ENCODE data around the gene LRRK1.

Gene LRRK1

DNA sequence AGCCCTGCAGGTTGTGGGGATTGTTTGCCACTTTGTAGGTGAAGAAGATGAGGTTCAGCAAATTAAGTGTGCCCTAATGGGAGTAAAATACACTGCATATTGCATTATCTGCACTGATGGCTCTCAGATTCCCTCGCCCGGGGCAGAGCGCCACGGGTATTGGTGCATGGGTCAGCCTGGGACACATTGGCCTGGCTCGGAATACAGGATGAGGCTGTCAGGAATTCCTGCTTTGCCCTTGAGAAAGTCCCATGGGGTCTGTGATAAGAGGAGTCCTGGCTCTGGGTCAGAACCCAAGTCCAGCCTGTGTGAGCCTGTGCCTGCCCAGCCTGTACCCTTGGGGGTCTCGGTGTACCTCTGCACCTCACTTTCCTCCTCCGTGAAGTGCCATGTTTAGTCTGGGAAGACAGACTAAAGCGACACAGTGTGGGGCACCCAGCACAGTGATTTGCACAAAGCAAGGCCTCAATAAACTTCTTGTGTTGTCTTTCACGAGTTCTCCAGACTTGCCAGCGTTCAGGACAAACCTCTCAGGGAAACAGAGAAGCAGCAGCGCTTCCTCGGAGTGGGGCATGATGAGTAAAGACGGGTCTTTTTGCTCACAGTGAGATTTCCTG lies 107.6 kb downstream of the LRRK1 start:
- DNase-seq = no peak

DNA sequence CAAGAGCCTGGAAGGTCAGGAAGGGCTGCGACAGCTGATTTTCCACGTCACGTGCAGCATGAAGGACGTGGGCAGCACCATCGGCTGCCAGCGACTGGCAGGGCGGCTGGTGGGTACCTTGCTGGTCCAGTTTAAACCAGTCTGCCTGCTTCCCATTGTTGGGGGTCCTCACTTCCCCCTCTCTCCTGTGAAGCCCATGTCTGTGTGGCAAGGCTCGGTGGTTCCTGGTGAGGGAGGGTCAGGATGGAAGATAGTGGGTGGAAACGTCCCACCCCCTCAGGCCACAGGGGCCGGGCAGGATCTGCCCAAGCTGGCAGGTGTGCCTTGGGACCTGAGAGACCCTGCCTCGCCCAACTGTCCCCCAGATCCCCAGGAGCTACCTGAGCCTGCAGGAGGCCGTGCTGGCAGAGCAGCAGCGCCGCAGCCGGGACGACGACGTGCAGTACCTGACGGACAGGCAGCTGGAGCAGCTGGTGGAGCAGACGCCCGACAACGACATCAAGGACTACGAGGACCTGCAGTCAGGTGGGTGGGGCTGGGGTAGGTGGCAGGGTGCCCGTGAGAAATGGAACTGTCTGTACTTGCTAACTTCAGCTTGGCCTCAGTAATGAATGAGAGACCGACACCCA lies 108.2 kb downstream of the LRRK1 start:
- no peak for DNase-seq

DNA sequence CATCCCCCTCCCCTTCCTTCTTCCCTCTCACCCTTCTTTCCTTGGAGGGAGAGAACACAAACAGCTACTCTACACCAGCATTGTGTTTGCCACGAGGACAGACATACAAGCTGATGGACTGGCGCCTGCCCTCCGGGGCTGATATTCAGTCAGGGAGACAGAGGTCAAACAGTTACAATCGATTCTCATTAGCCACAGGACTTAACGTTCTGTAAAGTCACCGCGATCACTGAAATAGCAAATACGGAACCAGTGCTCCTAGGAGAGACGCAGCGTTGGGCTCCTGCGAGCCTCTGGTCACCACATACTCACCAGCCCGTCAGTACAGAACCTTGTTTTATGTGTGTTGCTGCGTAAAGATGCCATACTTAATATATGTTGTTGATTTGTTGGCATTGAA lies 108.8 kb downstream of the LRRK1 start:
- DNase-seq = no peak

DNA sequence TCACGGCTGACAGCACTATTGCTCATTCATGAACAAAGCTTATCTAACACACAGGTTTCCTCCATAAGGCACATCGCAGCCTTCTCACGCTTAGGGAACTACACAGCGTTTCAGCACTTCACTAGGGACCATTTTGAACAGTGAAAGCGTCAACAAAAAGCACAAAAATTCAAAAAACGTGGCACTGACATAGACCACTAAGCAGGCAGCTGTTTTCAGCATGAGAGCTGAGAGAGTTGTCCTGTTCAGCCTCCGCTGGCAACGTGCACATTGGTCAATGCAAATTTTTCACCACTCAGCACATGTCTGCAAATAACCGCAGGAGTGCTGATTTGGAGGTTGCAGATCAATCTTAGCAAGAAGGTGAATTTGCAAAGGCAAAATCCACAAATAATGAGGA lies 109.2 kb downstream of the LRRK1 start:
- no peak for DNase-seq

DNA sequence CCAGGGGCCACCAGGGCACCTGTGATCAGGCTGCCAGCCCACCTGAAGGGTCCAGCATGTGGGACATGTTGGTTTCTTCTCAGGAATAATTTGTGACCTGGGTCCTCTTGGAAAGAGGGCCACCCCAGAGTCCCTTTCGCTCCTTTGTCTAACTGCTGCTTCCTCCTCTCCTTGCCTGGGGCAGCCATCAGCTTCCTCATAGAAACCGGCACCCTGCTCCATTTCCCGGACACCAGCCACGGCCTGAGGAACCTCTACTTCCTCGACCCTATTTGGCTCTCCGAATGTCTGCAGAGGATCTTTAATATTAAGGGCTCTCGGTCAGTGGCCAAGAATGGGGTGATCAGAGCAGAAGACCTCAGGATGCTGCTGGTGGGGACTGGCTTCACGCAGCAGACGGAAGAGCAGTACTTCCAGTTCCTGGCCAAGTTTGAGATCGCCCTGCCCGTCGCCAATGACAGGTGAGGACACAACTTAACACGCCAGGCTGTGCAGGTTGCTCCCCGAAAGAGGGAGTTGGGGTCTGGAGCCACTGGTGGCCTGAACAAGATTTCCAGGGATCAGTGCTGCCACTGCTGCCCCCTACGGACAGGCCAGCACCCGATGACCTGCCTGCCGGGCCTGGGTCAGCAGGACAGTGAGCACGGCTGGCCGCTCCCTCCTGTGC lies 109.7 kb downstream of the LRRK1 start:
- no peak for DNase-seq

DNA sequence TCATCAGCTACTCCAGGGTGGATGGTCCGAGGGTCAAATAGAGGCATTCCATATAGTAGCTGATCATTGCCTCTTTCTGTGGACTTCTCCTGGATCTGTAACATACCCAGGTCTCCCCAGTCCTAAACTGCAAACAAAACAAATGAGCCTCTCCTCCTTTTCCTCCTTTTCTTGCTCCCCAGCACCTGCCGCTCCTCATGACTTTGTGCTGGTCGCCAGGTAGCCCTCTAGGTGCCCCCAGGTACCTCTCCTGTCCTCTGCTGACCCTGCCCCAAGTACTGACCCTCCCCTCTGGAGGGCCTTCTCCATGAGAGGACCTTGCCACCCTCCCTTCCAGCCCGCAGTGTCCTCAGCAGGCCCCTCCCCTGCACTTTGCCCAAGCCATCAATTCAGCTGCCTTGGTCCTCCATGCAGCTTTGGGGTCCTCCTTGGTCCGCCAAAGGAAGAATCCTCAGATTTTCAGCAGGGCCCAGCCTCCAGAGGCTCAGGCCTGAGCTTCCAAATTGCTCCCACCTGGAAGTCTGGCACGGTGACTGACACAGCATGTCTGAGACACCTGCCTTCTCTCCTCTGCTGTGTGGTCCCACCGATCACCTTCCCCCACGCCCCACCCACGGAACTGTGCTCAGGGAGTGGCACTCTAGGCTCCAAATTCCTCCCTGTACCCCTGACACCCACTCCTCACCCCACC lies 111.0 kb downstream of the LRRK1 start:
- no peak for DNase-seq

DNA sequence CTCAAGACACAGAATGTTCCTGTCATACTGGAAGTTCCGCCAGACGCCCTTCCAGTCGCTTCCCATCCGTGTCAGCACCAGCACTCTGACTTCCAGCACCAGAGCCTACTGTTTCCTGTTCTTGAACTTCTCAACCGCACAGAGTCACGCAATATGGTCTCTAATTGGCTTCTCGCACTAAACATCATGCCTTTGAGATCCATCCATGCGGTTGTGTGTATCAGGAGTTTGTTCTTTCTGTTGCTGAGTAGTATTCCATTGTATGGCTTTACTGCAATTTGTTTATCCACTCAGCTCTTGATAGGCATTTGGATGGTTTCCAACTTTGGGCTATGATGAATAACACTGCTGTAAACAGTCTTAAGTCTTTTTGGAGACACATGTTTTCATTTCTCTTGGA lies 112.1 kb downstream of the LRRK1 start:
- DNase-seq = no peak

DNA sequence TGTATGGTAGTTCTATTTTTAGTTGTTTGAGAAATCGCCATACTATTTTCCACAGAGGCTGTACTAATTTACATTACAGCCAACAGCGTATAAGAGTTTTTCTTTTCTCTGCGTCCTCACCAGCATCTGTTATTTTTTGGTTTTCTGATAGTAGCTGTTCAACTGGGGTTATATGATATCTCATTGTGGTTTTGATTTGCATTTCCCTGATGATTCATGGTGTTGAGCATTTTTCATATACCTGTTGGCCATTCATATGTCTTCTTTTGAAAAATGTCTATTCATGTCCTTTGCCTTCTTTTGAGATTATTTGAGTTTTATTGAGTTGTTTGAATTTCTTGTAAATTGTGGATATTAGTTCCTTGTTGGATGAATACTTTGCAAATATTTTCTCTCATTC lies 114.6 kb downstream of the LRRK1 start:
- DNase-seq = no peak

DNA sequence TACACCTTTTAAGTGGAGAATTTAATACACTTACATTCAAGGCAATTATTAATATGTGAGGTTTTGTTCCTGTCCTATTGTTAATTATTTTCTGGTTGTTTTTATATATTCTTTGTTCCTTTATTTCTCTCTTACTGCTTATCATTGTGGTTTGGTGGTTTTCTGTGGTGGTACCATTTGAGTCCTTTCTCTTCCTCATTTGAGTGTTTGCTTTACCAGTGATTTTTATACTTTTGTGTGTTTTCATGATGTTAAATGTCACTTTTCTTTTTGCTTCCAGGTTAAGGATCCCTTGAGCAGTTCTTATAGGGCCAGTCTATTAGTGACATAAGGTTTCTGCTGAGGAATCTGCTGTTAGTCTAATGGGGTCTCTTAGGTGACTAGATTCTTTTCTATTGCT lies 116.5 kb downstream of the LRRK1 start:
- DNase-seq = no peak

DNA sequence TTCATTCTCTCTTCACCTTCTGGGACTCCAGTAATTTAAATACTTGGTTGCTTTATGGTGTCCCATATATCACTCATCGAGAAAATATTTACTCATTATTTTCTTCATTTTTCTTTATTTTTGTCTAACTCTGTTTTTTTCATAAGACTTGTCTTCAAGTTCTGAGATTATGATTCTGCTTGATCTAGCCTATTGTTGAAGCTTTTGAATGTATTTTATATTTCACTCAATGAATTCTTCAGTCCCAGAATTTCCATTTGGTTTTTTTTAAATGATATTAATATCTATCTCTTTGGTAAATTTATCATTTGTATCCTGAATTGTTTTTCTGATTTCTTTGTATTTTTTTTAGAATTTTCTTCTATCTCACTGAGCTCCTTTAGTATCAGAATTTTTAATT lies 117.0 kb downstream of the LRRK1 start:
- no peak for DNase-seq

DNA sequence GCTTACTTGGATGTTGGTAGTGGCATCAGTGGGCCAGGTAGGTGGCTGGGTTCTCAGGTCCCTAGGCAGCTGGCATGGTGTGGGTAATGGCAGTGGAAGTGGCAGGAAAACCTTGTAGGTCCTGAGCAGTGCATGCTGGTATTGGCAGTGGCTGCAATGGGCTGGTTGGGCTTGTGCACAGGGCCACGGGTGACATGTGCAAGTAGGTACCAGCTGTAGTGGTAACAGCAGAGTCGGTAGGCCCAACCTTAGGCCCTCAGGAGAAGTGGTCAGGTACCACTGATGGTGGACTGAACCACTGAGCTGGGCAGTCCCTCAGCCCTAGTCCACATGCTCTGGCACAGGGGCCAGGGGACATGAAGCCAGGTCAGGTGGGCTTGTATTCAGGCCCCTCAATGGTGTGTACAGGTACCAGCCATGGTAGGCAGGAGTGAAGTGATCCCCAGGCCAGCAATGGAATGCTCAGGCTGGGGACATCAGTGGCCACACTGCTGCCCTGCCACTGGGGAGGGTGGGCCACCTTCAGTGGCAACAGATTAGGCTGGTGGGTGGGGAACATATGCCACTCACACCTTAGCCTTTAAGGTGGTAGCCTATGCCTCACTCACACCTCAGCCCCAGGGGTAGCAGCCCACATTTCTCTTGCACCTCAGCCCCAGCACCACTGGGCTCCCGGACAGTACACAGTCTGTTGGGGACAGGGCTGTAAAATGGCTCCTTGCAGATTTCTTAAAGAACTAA lies 118.1 kb downstream of the LRRK1 start:
- DNase-seq = no peak

DNA sequence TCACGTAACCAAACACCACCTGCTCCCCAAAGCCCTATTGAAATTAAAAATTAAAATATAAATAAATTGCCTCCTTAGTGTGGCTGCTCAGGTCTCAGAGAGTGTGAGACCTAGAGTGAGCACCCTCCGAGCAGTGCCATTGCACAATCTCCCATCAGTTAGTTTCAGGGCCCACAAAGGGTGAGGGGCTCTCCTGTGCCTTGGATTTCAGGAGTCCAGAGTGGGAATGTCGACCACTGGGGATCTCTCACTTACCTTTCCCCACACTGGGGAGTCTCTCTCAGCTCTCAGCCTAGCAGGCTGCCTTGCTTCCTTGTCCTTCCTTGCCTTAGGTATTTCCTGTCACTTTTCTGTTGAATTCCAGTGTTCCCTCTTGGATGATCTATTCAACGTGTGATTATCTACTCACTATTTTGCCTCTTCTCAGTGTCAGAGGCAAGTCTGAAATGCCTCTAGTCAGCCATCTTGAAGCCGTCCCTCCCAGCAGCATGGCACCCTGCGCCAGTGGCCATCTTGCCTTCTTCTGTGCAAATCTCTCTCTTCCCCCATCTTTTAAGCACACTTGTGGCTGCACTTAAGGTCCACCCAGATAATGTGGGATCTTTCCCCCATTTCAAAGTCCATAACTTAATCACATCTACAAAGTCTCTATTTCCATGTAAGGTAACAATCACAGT lies 119.3 kb downstream of the LRRK1 start:
- DNase-seq = no peak

DNA sequence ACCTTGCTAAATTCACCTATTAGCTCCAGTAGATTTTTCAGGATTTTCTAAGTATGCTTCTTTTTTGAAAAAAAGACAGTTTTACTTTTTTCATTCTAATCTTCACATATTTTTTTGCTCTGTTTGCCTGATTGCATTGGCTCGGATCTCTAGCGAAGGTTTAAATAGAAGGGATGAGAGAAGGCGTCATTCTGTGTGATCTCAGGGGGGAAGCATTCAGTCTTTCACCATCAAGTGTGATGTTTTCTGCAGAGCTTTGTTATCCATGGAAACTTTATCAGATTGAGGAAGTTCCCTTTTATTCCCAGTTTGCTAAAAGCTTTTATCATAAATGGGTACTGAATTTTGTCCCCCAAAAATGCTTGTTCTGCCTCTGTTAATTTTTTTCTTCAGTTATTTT lies 120.3 kb downstream of the LRRK1 start:
- no peak for DNase-seq

DNA sequence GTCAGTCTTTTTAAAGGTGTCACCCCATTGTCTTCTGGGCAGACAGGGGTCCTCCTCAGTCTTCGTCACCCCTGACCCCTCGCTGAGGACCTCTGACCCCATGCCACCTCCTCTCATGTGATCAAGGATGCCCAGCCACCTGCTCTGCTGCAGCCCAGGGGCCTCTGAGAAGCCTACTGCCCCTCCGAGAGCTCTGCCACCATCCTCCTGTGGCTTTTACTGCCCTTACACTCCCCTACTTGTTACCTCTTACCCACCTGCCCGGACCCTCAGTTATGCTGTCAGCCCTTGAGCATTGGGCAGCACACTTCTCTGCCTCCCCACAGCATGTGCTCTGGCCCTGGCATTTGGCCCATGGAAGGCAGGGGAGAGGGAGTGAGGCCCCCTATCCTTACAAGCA lies 123.2 kb downstream of the LRRK1 start:
- DNase-seq = no peak

DNA sequence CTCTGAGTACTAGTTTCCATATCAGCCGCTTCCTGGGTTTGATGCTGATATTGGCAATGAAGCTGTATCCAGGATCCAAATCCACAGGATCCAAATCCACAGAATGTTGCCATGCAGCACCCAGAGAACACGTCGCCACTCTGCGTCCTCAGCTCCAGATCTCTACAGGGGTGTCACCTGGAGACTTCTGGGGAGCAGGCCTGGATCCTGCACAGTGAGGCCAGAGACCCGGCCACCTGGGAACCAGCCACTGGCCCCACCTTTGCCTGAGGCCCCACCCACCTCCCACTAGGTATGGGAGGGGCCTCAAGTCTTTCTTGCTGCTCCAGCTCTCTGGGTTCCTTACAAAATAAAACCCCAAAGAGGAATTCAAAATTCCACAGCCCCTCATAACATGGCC lies 123.9 kb downstream of the LRRK1 start:
- no peak for DNase-seq

DNA sequence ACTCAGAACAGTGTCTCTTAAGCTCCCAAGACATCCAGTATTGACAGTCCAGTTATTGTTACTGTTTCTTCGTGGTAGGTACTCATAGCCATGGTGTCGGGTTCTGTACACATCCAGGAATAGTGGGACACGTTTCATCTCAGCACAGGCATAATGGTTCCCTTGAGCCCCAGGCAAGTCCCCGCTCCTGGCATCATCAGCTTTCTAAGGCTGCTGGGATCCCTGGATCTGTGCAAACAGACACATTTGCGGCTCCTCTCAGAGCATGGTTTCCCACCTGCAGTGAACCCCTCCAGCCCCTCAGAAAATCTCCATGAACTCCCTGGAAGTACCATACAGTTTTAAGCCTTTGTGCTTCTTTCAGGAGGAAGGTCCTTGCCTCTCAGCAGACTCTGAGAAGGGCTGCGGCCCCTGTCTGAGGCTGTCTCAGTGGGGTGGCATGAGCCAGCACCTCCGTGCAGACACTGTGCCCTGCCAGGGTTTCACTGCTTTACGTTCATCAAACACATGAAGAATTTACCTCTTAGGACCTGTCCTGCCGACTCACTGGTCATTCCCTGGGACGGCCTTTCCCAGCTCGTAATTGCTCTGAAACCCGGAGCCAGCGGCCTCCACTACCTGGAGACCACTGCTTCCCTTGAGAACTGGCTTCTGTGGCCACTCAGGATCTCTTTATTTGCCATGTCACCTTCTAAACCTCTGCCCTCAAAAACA lies 124.9 kb downstream of the LRRK1 start:
- DNase-seq = no peak

DNA sequence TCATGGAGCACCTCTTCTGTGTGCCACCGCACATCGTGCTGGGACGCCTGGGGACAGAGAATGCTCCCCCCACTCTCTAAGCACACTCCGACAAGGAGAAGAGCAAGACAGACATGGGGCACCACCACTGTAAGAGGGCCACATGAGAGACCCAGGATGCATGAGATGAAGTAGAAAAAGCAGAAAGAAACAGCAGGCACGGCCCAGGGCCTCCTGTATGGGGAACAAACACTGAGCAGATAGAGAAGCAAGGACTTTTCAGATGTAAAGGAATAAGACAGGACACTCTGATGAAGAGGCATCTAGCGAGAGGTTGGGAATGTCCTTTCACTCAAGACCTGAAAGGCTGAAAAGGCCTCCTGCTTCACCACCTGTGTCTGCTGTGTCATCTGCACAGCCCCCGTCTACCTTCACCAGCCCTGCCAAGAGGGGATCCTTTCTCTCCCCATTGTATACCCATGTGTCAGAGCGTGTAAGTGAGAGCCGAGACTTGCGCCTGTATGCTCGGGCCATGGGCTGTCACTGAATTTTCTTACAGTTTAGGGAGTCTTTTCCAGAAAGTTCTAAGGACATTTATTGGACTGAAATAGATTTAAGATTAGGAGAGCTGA lies 125.6 kb downstream of the LRRK1 start:
- no peak for DNase-seq

DNA sequence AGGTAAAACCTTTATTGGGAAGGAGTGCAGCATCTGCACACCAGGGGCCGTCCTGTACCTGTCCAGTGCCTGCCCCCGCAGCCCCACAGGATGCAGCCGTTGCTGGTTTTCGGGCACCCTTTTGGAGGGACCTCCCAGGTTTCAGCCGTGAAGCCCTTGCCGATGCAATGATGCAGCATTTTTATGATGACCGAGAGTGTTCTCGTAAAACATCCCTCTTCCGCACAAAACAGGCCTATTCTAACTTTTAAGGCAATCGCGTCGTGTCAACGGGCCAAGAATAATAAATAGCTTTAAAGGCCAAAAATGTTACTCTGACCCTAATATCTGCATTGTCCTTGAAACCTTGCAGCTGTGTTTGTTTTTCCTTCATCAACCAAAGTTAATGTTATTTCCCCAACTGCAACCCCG lies 126.1 kb downstream of the LRRK1 start:
- no peak for DNase-seq

DNA sequence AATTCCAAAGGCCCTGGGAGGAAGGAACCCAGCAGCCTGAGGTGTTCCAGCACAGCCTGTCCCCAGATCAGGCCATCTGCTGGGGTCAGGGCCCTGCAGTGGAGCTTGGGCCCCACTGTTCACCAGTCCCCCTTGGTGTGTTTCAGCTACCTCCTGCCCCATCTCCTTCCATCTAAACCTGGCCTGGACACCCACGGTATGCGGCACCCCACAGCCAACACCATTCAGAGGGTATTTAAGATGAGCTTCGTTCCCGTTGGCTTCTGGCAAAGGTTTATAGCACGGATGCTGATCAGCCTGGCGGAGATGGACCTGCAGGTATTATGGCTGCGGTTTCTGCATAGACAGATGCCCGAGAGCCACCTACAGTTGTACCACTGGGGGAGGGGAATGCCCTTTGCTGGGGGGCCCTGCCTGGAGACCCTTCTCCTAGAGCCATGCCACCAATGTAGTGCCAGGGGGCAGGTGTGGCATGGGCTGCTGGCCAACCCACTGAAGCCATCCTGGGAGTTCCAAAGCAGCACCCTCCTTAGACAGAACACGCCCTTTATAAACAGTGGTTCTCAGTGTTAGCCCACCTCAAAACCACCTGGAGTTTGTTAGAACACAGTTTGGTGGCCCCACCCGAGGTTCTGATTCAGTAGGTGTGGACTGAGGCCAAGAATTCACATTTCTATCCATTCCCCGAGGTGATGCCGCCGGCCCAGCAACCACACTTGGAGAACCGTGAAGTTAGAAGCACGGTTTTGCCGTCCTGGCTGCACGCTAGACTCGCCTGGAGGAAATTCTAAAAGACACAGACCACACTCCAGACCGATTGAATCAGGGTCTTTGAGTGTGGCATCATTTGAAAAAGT lies 126.9 kb downstream of the LRRK1 start:
- no peak for DNase-seq

DNA sequence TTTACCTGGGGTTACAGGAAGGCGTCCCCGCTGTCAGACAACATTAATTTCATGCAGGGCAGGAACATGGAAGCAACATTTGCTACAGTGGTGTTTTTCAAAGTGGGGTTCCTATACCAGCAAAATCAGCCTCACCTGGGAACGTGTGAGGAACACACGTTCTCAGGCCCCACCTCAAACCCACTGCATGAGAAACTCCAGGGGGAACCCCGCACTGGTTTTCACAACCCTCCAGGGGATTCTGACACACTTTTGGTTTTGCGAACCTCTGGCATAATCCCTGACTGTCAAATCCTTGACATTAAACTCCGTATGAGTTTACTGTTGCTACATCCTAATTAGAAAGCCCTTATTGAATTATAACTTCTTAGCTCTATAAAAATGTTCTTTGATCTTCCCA lies 127.7 kb downstream of the LRRK1 start:
- no peak for DNase-seq
